ENCODE results near the gene MYADM.
"Not testable (repeated sequence)": the region's sequence is repeated elsewhere in the genome, so short reads cannot be mapped to it uniquely, and the experiment has no call there.

Gene MYADM

GRCh38 chr19:53868892-53869804 lies 1.5 kb downstream of the MYADM start:
- DNase-seq (ENCODE audit: low read depth in 1 of 2, low spot score in 1 of 2), result peak; percentile 62 to 74

- not testable (repeated sequence) for DNase-seq (ENCODE audit: low read depth in 1 of 2, low spot score in 1 of 2)
These were observed 2.3 kb downstream of the MYADM start for GRCh38 chr19:53869805-53870484.

- no peak for DNase-seq (ENCODE audit: low read depth in 1 of 2, low spot score in 1 of 2)
These were observed 2.8 kb downstream of the MYADM start for GRCh38 chr19:53870485-53870844.

- no peak for DNase-seq (ENCODE audit: low read depth in 1 of 2, low spot score in 1 of 2)
These were observed 3.8 kb downstream of the MYADM start for GRCh38 chr19:53871454-53871853.

GRCh38 chr19:53872762-53873161 lies 5.1 kb downstream of the MYADM start:
- no peak for DNase-seq (ENCODE audit: low read depth in 1 of 2, low spot score in 1 of 2)

GRCh38 chr19:53873773-53874605 lies 6.3 kb downstream of the MYADM start:
- no peak for DNase-seq (ENCODE audit: low read depth in 1 of 2, low spot score in 1 of 2)

GRCh38 chr19:53874606-53874990 lies 6.9 kb downstream of the MYADM start:
- no peak for DNase-seq (ENCODE audit: low read depth in 1 of 2, low spot score in 1 of 2)

GRCh38 chr19:53875602-53876325 lies 8.1 kb downstream of the MYADM start:
- no peak for DNase-seq (ENCODE audit: low read depth in 1 of 2, low spot score in 1 of 2)

- no peak for DNase-seq (ENCODE audit: low read depth in 1 of 2, low spot score in 1 of 2)
These were observed 9.1 kb downstream of the MYADM start for GRCh38 chr19:53876651-53877224.

GRCh38 chr19:53877361-53877766 lies 9.7 kb downstream of the MYADM start:
- no peak for DNase-seq (ENCODE audit: low read depth in 1 of 2, low spot score in 1 of 2)

GRCh38 chr19:53878776-53879139 lies 11.1 kb downstream of the MYADM start:
- no peak for DNase-seq (ENCODE audit: low read depth in 1 of 2, low spot score in 1 of 2)

- DNase-seq (ENCODE audit: low read depth in 1 of 2, low spot score in 1 of 2), result peak; percentile 54 to 68
These were observed 11.7 kb downstream of the MYADM start for GRCh38 chr19:53879140-53880081.

- DNase-seq (ENCODE audit: low read depth in 1 of 2, low spot score in 1 of 2), result no peak
These were observed 13.2 kb downstream of the MYADM start for GRCh38 chr19:53880711-53881481.

GRCh38 chr19:53881482-53882390 lies 14.1 kb downstream of the MYADM start, which contains the start of gene PRKCG:
TSS of gene PRKCG (plus strand) at chr19:53882197. CDS start at chr19:53882495, 298 bp downstream.
- peak in 1 of 2 donors; percentile 29 for DNase-seq (ENCODE audit: low read depth in 1 of 2, low spot score in 1 of 2)

GRCh38 chr19:53882391-53883050 lies 14.8 kb downstream of the MYADM start:
- no peak for DNase-seq (ENCODE audit: low read depth in 1 of 2, low spot score in 1 of 2)

GRCh38 chr19:53883231-53883661 lies 15.6 kb downstream of the MYADM start:
- DNase-seq (ENCODE audit: low read depth in 1 of 2, low spot score in 1 of 2), result no peak

GRCh38 chr19:53883741-53884140 lies 16.1 kb downstream of the MYADM start:
- DNase-seq (ENCODE audit: low read depth in 1 of 2, low spot score in 1 of 2), result no peak
